ENCODE measurements around the gene SPIB.
A peak's percentile ranks its signal among the peaks of the same experiment; 100 is the strongest.
"Not testable (repeated sequence)": the region's sequence is repeated elsewhere in the genome, so short reads cannot be mapped to it uniquely, and the experiment has no call there.

SPIB gene

GRCh38 chr19:50420127-50420526 lies 1.4 kb downstream of the SPIB start:
- no peak for DNase-seq

GRCh38 chr19:50420808-50421207 lies 2.1 kb downstream of the SPIB start:
- DNase-seq: no peak

- DNase-seq: no peak
Measured at GRCh38 chr19:50422397-50423278, 3.9 kb downstream of the SPIB start.

GRCh38 chr19:50423279-50424113 lies 4.8 kb downstream of the SPIB start:
- no peak for DNase-seq

- no peak for DNase-seq
Measured at GRCh38 chr19:50425581-50425980, 6.8 kb downstream of the SPIB start.

- DNase-seq: no peak
Measured at GRCh38 chr19:50427318-50427925, 8.7 kb downstream of the SPIB start.

GRCh38 chr19:50427997-50428425 lies 9.3 kb downstream of the SPIB start:
- peak; percentile 14 to 53 (median 47) for DNase-seq

- no peak for DNase-seq
Measured at GRCh38 chr19:50428772-50429463, 10.2 kb downstream of the SPIB start.

GRCh38 chr19:50430888-50431342 lies 12.2 kb downstream of the SPIB start:
- DNase-seq: peak in 1 of 6 experiments; percentile 27

GRCh38 chr19:50431343-50432220 lies 12.8 kb downstream of the SPIB start:
- peak; percentile 77 to 96 (median 85) for DNase-seq

- no peak for DNase-seq
Measured at GRCh38 chr19:50432221-50433028, 13.7 kb downstream of the SPIB start, which contains the start of gene MYBPC2. TSS of gene MYBPC2 (plus strand) at chr19:50432892. CDS start at chr19:50432954, 62 bp downstream.

- DNase-seq: no peak
Measured at GRCh38 chr19:50433201-50434180, 14.8 kb downstream of the SPIB start.

- no peak for DNase-seq
Measured at GRCh38 chr19:50434525-50434924, 15.8 kb downstream of the SPIB start.

GRCh38 chr19:50435221-50435620 lies 16.5 kb downstream of the SPIB start:
- DNase-seq: no peak

- no peak for DNase-seq
Measured at GRCh38 chr19:50435627-50436026, 16.9 kb downstream of the SPIB start.

GRCh38 chr19:50437862-50438449 lies 19.2 kb downstream of the SPIB start:
- no peak for DNase-seq

GRCh38 chr19:50439130-50439529 lies 20.4 kb downstream of the SPIB start:
- not testable (repeated sequence) for DNase-seq

GRCh38 chr19:50444059-50444458 lies 25.3 kb downstream of the SPIB start:
- no peak for DNase-seq

- no peak for DNase-seq
Measured at GRCh38 chr19:50447053-50447452, 28.3 kb downstream of the SPIB start.

All from stimulated activated naive CD4-positive, alpha-beta T cell (primary cell).